Fibroblast of lung (primary cell): ENCODE measurements around the gene PDZK1IP1. TPM values are rescaled to one million over a fixed set of nuclear protein-coding genes. Genes with fewer than 3 reads are reported as not detected.

Source experiments
- DNase-seq, 2 donors: peaks; one replicate each; pipeline versions ENCODE4 v3.0.0 to v3.0.0-alpha.2; 2010; ENCODE audit warnings: low read depth in 2 of 2
- H2AFZ ChIP-seq: 2 replicates; pipeline ENCODE4 v1.5.1; 2012; ENCODE audit warnings: low read length, control low read depth, inconsistent platforms
- H3K27ac ChIP-seq: 2 replicates; pipeline ENCODE4 v1.5.1; 2011; ENCODE audit warnings: low read length, control low read depth; ENCODE audit not compliant: insufficient read depth
- H3K27me3 ChIP-seq: 2 replicates; pipeline ENCODE4 v1.5.1; 2011; ENCODE audit warnings: mild to moderate bottlenecking, low read length; ENCODE audit not compliant: control insufficient read depth, insufficient read depth
- H3K36me3 ChIP-seq: 2 replicates; pipeline ENCODE4 v1.5.1; 2011; ENCODE audit warnings: low read length; ENCODE audit not compliant: control insufficient read depth, insufficient read depth
- H3K4me1 ChIP-seq: 2 replicates; pipeline ENCODE4 v1.5.1; 2011; ENCODE audit warnings: low read length; ENCODE audit not compliant: control insufficient read depth, insufficient read depth; ENCODE audit errors: extremely low read depth
- H3K4me2 ChIP-seq: 2 replicates; pipeline ENCODE4 v1.5.1; 2011; ENCODE audit warnings: low read length, control low read depth; ENCODE audit not compliant: insufficient read depth; ENCODE audit errors: extremely low read depth
- H3K4me3 ChIP-seq, 4 experiments: fragments of 200-600 bp in 1 of 4; sonication (generic) in 1 of 4; replicated peaks in 1 of 4; 2 replicates each; pipeline ENCODE4 v1.5.1; 2011 to 2016; ENCODE audit warnings: low read length in 4 of 4, low read depth in 3 of 4, mild to moderate bottlenecking in 3 of 4, control low read depth in 2 of 4, inconsistent platforms in 1 of 4, mixed read lengths in 1 of 4; ENCODE audit not compliant: insufficient read depth in 1 of 4; ENCODE audit errors: control extremely low read depth in 1 of 4
- H3K79me2 ChIP-seq: 2 replicates; pipeline ENCODE4 v1.5.1; 2012; ENCODE audit warnings: mild to moderate bottlenecking, low read length, inconsistent platforms; ENCODE audit not compliant: control insufficient read depth, insufficient read depth
- H3K9ac ChIP-seq: 2 replicates; pipeline ENCODE4 v1.5.1; 2011; ENCODE audit warnings: mild to moderate bottlenecking, low read length, control low read depth; ENCODE audit not compliant: insufficient read depth
- H3K9me3 ChIP-seq: 2 replicates; pipeline ENCODE4 v1.5.1; 2012; ENCODE audit warnings: low read depth, low read length; ENCODE audit not compliant: control insufficient read depth, insufficient read depth
- H4K20me1 ChIP-seq: 2 replicates; pipeline ENCODE4 v1.5.1; 2011; ENCODE audit warnings: low read length; ENCODE audit not compliant: control insufficient read depth, insufficient read depth; ENCODE audit errors: extremely low read depth
- CTCF ChIP-seq, 2 donors: IDR thresholded peaks in 1 of 2; conservative IDR thresholded peaks in 1 of 2; 1 replicate in 1 of 2; 2 replicates in 1 of 2; pipeline ENCODE4 v1.5.1; 2011 to 2012; ENCODE audit warnings: low read length in 2 of 2, control low read depth in 1 of 2, inconsistent platforms in 1 of 2, low read depth in 1 of 2, mild to moderate bottlenecking in 1 of 2
- EZH2 ChIP-seq: IDR thresholded peaks from 2 replicates; pipeline ENCODE4 v1.5.1; 2012; ENCODE audit warnings: low read length, control low read depth, mild to moderate bottlenecking; ENCODE audit errors: missing control alignments
- polyA plus RNA-seq, 2 donors: library from polyadenylated mRNA; depleted of rRNA in 1 of 2; stranded (reverse) in 1 of 2; unstranded in 1 of 2; fragments of >200 nt; gene quantifications; 2 replicates each; pipeline ENCODE4 v1.2.1, GENCODE V29; 2011 to 2012; ENCODE audit warnings: missing spikeins in 1 of 2
- total RNA-seq: library from RNA; depleted of rRNA; stranded (reverse); fragments of >200 nt; gene quantifications from 2 replicates; pipeline ENCODE4 v1.2.1, GENCODE V29; 2014

The PDZK1IP1 gene
- total and polyA plus RNA-seq, 2 donors (not counting 1 experiment from before 2014, with no cell fraction given) = not detected

GRCh38 chr1:47231301-47232186 is 41.7 kb upstream of the PDZK1IP1 start:
- no peaks in the 10 kb centered on the region for H3K4me1 ChIP-seq
- peak overlapping the region; percentile 42 for H3K4me2 ChIP-seq
- H3K27ac ChIP-seq = no peak overlapping the region
- H4K20me1 ChIP-seq = no peaks in the 10 kb centered on the region
- TF ChIP-seq CTCF (conservative IDR thresholded peaks at IDR 0.05 in 1 of 2, IDR thresholded peaks at IDR 0.05 in 1 of 2; ENCODE audit: low read depth in 1 of 2, low read length in 2 of 2) (no peak), EZH2 (peak; percentile 86)
- H3K36me3 ChIP-seq = no peaks in the 10 kb centered on the region
- no peak overlapping the region for H3K9ac ChIP-seq
- H3K27me3 ChIP-seq = peaks cover 67% of the 10 kb centered on the region
- H2AFZ ChIP-seq = no peak overlapping the region
- H3K79me2 ChIP-seq = no peaks in the 10 kb centered on the region
- peak overlapping the region in 2 of 4 experiments; percentile 20 to 29 for H3K4me3 ChIP-seq
- peak; percentile 34 to 62 for DNase-seq
- H3K9me3 ChIP-seq = no peaks in the 10 kb centered on the region

- no peaks in the 10 kb centered on the region for H3K36me3 ChIP-seq
- no peak overlapping the region for H3K4me2 ChIP-seq
- H4K20me1 ChIP-seq = no peaks in the 10 kb centered on the region
- DNase-seq = no peak
- no peak overlapping the region for H3K9ac ChIP-seq
- H3K4me1 ChIP-seq = no peaks in the 10 kb centered on the region
- H3K9me3 ChIP-seq = no peaks in the 10 kb centered on the region
- no peaks in the 10 kb centered on the region for H3K79me2 ChIP-seq
- TF ChIP-seq CTCF (conservative IDR thresholded peaks at IDR 0.05 in 1 of 2, IDR thresholded peaks at IDR 0.05 in 1 of 2; ENCODE audit: low read depth in 1 of 2, low read length in 2 of 2) (no peak), EZH2 (peak; percentile 90)
- no peak overlapping the region for H3K27ac ChIP-seq
- no peak overlapping the region for H2AFZ ChIP-seq
- peaks cover 74% of the 10 kb centered on the region for H3K27me3 ChIP-seq
- H3K4me3 ChIP-seq = no peak overlapping the region
Observed at GRCh38 chr1:47230692-47231300, 41.0 kb upstream of the PDZK1IP1 start.

- Histone ChIP-seq H3K4me1 (no peaks in the 10 kb centered on the region), H3K27me3 (peaks cover 77% of the 10 kb centered on the region), H3K79me2 (no peaks in the 10 kb centered on the region), H3K9ac (no peak overlapping the region), H3K27ac (no peak overlapping the region), H3K36me3 (no peaks in the 10 kb centered on the region), H2AFZ (no peak overlapping the region), H4K20me1 (no peaks in the 10 kb centered on the region), H3K4me3 (no peak overlapping the region), H3K4me2 (no peak overlapping the region), H3K9me3 (no peaks in the 10 kb centered on the region)
- DNase-seq = peak in 1 of 2 donors; percentile 17
- TF ChIP-seq EZH2 (peak; percentile 95), CTCF (conservative IDR thresholded peaks at IDR 0.05 in 1 of 2, IDR thresholded peaks at IDR 0.05 in 1 of 2; ENCODE audit: low read depth in 1 of 2, low read length in 2 of 2) (no peak)
Observed at GRCh38 chr1:47229886-47230691, 40.3 kb upstream of the PDZK1IP1 start.
